ENCODE data around the gene COL4A2. TPM values are rescaled to one million over a fixed set of nuclear protein-coding genes. Genes with fewer than 3 reads are reported as not detected.

Gene COL4A2
- total RNA-seq, 1 experiment from 2014 or later, result 1.6 TPM

DNA sequence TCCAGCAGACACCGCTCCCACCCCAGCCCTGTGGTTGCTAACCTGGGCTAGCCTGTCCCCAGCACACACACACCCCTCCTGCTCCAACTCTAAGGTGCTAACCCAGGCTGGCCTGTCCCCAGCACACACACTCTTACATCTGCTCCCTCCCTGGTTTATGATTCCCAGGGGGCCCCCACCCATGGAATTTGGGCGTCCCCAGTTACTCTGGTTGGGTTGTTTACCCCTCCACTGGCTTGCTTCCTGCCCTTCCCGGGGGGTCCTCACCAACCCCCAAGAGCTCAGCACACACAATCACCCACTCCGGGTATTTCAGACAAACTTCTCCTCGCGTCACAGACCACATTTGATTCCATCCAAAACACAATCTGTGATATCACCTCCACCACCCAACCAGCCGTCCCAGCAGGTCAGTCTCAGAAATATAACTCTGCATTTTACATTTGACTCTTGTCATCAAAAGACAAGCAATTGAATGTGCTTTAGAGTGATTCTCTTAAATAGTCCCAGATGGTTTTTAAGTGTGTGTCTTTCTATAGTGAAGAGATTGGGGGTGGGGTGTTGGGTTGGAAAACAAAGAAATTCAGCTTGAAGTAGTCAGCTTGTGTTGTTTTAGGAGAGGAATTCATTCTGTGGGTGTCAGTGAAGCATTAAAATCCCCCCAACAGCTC lies 20.1 kb downstream of the COL4A2 start (continued):
- TF ChIP-seq, protein P1, sequence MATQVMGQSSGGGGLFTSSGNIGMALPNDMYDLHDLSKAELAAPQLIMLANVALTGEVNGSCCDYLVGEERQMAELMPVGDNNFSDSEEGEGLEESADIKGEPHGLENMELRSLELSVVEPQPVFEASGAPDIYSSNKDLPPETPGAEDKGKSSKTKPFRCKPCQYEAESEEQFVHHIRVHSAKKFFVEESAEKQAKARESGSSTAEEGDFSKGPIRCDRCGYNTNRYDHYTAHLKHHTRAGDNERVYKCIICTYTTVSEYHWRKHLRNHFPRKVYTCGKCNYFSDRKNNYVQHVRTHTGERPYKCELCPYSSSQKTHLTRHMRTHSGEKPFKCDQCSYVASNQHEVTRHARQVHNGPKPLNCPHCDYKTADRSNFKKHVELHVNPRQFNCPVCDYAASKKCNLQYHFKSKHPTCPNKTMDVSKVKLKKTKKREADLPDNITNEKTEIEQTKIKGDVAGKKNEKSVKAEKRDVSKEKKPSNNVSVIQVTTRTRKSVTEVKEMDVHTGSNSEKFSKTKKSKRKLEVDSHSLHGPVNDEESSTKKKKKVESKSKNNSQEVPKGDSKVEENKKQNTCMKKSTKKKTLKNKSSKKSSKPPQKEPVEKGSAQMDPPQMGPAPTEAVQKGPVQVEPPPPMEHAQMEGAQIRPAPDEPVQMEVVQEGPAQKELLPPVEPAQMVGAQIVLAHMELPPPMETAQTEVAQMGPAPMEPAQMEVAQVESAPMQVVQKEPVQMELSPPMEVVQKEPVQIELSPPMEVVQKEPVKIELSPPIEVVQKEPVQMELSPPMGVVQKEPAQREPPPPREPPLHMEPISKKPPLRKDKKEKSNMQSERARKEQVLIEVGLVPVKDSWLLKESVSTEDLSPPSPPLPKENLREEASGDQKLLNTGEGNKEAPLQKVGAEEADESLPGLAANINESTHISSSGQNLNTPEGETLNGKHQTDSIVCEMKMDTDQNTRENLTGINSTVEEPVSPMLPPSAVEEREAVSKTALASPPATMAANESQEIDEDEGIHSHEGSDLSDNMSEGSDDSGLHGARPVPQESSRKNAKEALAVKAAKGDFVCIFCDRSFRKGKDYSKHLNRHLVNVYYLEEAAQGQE (IDR thresholded peaks at IDR 0.05; ENCODE audit: low read depth), result no peak
- TF ChIP-seq RAD21 (IDR thresholded peaks at IDR 0.05; ENCODE audit: low read depth) (no peak), FOSL1 (IDR thresholded peaks at IDR 0.05; ENCODE audit: low read depth) (no peak)
- TF ChIP-seq, protein P2, sequence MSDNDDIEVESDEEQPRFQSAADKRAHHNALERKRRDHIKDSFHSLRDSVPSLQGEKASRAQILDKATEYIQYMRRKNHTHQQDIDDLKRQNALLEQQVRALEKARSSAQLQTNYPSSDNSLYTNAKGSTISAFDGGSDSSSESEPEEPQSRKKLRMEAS (IDR thresholded peaks at IDR 0.05), result no peak

DNA sequence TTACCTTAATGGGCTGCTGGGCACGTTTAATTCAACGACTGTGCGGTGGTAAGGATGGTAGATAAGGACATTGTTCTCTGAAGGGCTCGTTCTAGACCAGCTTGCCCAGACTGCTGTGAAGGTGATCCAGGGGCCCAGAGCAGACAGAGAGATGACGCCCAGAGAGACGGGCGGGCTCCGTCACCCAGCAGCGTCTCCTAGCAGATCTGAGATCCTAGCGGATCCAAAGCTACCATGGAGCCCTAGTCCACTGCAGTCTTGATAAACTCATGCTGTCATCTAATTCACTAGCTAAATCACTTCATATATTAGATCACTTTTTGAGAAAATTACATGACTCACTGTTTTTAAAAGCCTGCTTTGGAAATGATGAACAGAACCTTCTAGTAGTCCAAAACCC lies 21.5 kb downstream of the COL4A2 start:
- ChIA-PET RAD21 (ENCODE audit: low non-redundant PET in 1 of 2, low total read pairs in 2 of 2, uncharacterized antibody in 2 of 2, unreplicated experiment in 2 of 2) (no interaction called here), CTCF (interaction anchor here (1.4 kb wide), 1 partner anchor 24 kb away, joined by 3 read pairs; no protein-coding TSS in a partner anchor), POLR2A (no interaction called here)
- no peak for DNase-seq (ENCODE audit: low read depth, low spot score)
- peaks cover 13% of the 10 kb centered on the region; the same call in 1 of the 2 replicates for H3K27me3 ChIP-seq (ENCODE audit: insufficient read depth, low read length)
- H3K9me2 ChIP-seq (ENCODE audit: insufficient read depth), result no peaks in the 10 kb centered on the region
- H3K9me3 ChIP-seq (ENCODE audit: control insufficient read depth in 1 of 2, insufficient read depth in 1 of 2, low read depth in 1 of 2, low read length in 2 of 2), result no peaks in the 10 kb centered on the region
- H3K4me3 ChIP-seq (replicated peaks in 1 of 2; ENCODE audit: low read depth in 1 of 2, low read length in 2 of 2), result no peak overlapping the region
- H3K79me2 ChIP-seq (ENCODE audit: insufficient read depth, low read length), result no peaks in the 10 kb centered on the region
- no peak for ATAC-seq
- no peak overlapping the region for H3K4me2 ChIP-seq (ENCODE audit: low read length)
- intact Hi-C loops (cut with micrococcal nuclease), result no loop called here
- no peaks in the 10 kb centered on the region for H4K20me1 ChIP-seq (ENCODE audit: insufficient read depth)
- no peak overlapping the region for H2AFZ ChIP-seq (ENCODE audit: low read depth, low read length, poor library complexity, severe bottlenecking)
- H3K9ac ChIP-seq (ENCODE audit: low read length), result no peak overlapping the region
- H3K36me3 ChIP-seq (ENCODE audit: control insufficient read depth in 1 of 2, insufficient read depth in 2 of 2, low read length in 2 of 2), result no peaks in the 10 kb centered on the region
- no peaks in the 10 kb centered on the region; a peak in 1 of 4 replicates for H3K4me1 ChIP-seq (ENCODE audit: control insufficient read depth in 1 of 2, insufficient read depth in 2 of 2, low read length in 2 of 2)
- no TSS peak for BruUV-seq (replicated peaks)
- no peak overlapping the region for H3K27ac ChIP-seq (ENCODE audit: low read depth, low read length)
- TF ChIP-seq, protein P3, sequence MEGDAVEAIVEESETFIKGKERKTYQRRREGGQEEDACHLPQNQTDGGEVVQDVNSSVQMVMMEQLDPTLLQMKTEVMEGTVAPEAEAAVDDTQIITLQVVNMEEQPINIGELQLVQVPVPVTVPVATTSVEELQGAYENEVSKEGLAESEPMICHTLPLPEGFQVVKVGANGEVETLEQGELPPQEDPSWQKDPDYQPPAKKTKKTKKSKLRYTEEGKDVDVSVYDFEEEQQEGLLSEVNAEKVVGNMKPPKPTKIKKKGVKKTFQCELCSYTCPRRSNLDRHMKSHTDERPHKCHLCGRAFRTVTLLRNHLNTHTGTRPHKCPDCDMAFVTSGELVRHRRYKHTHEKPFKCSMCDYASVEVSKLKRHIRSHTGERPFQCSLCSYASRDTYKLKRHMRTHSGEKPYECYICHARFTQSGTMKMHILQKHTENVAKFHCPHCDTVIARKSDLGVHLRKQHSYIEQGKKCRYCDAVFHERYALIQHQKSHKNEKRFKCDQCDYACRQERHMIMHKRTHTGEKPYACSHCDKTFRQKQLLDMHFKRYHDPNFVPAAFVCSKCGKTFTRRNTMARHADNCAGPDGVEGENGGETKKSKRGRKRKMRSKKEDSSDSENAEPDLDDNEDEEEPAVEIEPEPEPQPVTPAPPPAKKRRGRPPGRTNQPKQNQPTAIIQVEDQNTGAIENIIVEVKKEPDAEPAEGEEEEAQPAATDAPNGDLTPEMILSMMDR (IDR thresholded peaks at IDR 0.05 in 2 of 3, conservative IDR thresholded peaks at IDR 0.05 in 1 of 3; ENCODE audit: borderline replicate concordance in 1 of 3, insufficient read depth in 1 of 3, low read depth in 2 of 3, low read length in 2 of 3), result no peak
- TF ChIP-seq, protein P4, sequence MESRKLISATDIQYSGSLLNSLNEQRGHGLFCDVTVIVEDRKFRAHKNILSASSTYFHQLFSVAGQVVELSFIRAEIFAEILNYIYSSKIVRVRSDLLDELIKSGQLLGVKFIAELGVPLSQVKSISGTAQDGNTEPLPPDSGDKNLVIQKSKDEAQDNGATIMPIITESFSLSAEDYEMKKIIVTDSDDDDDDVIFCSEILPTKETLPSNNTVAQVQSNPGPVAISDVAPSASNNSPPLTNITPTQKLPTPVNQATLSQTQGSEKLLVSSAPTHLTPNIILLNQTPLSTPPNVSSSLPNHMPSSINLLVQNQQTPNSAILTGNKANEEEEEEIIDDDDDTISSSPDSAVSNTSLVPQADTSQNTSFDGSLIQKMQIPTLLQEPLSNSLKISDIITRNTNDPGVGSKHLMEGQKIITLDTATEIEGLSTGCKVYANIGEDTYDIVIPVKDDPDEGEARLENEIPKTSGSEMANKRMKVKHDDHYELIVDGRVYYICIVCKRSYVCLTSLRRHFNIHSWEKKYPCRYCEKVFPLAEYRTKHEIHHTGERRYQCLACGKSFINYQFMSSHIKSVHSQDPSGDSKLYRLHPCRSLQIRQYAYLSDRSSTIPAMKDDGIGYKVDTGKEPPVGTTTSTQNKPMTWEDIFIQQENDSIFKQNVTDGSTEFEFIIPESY (IDR thresholded peaks at IDR 0.05; ENCODE audit: extremely low read depth, insufficient replicate concordance, low read length), result no peak
- TF ChIP-seq, protein P2 (IDR thresholded peaks at IDR 0.05), result no peak
- no peak for TF ChIP-seq SIN3A (IDR thresholded peaks at IDR 0.05; ENCODE audit: low read depth)
- TF ChIP-seq ZNF274 (IDR thresholded peaks at IDR 0.05; ENCODE audit: low read depth, low read length), result no peak
- no peak for TF ChIP-seq POLR2AphosphoS5 (IDR thresholded peaks at IDR 0.05; ENCODE audit: low read depth, low read length)
- TF ChIP-seq, protein P5, sequence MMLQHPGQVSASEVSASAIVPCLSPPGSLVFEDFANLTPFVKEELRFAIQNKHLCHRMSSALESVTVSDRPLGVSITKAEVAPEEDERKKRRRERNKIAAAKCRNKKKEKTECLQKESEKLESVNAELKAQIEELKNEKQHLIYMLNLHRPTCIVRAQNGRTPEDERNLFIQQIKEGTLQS (IDR thresholded peaks at IDR 0.05), result no peak
- no peak for TF ChIP-seq EZH2 (IDR thresholded peaks at IDR 0.05)
